HG02588 (cell line): ENCODE measurements around the gene C1QTNF8.

Source experiments
- ATAC-seq: cut with Tn5 transposase; IDR thresholded peaks from one replicate; pipeline ENCODE4 v1.9.1; 2021; ENCODE audit warnings: mild to moderate bottlenecking, moderate library complexity; ENCODE audit not compliant: unreplicated experiment

The C1QTNF8 gene

DNA sequence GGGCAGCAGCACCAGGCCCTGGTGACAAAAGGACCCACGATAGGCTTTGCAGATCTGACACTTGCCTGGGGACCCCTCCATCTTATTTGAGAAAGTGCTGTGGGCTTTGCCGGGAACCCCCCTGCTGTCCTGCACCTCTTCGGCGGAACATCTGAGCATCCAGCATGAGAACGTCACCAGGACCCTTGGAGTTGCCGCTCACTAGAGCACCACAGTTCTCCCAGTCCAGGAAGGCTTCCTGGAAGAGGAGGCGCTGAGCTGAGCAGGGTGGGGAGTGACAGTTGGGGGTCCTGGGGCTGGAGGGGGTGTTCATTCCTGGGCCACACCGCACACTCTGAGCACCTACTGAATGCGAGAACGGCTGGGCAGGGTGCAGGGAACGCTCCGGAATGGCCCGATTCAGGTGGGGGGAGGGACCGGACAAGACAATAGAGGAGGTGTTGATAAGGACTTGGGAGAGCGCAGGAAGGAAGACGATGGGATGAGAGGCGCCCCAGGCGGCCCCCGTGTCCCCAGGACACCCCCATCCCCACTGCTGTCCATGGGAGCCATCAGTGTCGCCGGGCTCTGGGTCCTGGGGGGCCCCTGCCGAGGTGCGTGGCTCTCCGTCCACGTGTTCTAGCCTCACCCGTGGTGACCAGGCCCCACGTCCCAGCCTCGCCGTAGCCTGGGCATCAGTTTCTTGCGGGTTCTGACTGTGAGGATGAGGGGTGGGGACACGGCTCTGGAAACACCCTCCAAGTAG, 32.1 kb upstream of the C1QTNF8 start:
- no peak for ATAC-seq

DNA sequence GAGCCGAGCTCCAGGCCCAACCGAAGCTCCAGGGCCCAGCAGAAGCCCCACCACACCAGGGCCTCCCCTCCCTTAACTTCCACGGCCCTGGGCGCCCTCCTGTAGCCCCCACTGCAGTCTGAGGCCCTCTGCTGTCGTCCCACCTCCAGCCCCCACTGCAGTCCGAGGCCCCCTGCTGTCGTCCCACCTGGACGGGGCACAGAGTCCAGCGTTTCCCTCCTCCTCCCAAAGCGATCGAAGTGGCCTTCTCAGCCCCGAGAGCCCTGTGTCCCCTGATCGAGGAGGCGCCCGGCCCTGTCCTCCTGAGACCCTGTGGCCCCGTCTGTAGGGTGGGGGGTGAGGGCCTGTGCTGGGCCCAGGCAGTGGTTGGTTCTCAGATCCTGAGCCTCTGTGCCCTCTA, 31.1 kb upstream of the C1QTNF8 start:
- ATAC-seq: no peak

DNA sequence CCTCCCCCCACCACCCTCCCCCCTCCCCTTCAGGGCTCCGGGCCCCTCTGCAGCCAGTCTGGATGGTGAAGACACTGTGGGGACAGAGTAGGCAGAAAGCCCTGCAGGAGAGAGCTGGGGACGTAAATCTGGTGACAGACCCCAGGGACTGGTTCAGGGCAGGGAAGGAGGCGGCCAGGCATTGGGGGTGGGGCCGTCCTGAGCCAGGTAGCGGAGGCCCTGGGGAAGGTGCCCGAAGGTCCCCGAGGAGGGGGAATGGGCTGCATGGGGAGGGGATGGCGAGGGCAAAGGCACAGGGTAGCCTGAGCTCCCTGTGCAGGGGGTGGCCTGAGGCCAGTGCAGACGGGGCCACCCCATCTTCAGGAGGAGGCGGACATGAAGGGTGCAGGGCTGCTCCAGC, 30.5 kb upstream of the C1QTNF8 start:
- ATAC-seq: no peak

DNA sequence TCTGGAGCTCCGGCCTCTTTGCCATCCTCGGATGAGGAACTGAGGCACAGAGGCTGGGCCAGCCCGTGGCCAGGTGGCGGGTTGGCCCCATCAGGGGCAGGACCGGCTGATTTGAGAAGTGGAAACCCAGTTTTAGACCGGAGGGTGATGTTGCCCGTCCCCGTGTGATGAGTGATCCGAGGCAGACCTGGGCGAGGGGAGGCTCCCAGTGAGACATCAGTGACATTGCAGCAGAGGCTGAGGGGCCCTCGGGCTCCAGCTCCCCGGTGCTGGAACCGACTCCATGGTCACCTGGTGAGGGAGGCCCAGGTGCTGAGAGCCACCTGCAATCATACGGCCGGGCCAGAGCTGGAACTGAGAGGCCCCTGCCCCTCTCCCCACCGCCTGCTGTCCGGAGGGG, 30.0 kb upstream of the C1QTNF8 start:
- no peak for ATAC-seq

DNA sequence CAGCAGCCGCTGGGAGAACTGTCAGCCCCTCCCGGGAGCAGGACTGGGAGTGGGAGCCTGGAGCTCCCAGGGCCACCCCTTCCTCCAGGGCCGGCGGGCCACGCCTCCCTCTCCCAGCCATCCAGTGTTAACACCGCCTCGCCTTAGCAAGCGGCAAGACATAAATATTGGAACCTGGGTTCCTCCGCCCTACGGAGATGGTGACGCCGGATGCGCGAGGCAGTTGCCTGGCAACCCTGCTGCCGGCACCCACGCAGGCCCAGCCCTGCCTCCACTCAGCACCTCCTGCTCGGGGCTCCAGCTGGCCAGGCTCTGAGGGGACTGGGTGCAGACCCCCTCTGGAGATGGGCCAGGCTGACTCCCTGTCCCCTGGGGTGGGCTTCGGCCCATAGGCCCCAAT, 29.4 kb upstream of the C1QTNF8 start:
- ATAC-seq: no peak

DNA sequence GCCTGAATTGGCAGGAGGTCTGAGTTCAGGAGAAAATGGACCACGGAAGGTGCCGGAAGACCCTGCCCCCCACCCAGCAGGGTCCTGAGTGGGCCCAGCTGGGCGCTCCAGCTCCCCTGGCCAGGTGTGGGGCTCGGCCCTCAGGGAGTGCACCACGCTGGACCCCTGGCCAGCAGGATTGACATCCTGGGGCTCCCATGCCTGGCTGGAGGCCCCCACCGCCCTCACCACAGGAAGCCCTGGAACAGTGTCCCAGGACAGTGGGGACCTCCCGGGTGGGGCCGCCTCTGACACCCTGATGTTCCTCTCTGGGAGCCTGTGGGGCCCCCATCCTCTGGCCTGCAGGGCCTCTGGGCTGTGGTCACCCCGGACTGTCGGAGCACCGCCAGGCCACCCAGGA, 28.8 kb upstream of the C1QTNF8 start:
- no peak for ATAC-seq

DNA sequence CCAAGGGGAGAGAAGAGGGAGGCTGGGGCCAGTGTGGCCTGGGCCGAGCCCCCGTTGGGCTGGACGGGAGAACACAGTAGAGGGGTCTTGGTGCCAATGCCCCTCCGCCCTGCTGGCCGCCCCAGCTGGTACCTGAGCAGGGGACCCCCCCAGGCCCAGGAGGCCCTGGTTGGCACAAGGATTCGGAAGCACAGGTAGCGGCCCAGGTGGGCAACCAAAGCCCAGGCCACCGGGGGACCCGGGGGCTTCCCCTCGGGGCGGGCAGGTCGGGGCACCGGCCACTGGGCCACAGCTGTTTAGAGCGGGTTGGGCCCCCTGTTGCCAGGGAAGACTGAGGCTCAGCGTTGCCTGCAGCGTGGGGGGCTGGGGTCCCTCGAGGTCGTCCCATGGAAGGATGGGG, 28.2 kb upstream of the C1QTNF8 start:
- ATAC-seq: no peak

DNA sequence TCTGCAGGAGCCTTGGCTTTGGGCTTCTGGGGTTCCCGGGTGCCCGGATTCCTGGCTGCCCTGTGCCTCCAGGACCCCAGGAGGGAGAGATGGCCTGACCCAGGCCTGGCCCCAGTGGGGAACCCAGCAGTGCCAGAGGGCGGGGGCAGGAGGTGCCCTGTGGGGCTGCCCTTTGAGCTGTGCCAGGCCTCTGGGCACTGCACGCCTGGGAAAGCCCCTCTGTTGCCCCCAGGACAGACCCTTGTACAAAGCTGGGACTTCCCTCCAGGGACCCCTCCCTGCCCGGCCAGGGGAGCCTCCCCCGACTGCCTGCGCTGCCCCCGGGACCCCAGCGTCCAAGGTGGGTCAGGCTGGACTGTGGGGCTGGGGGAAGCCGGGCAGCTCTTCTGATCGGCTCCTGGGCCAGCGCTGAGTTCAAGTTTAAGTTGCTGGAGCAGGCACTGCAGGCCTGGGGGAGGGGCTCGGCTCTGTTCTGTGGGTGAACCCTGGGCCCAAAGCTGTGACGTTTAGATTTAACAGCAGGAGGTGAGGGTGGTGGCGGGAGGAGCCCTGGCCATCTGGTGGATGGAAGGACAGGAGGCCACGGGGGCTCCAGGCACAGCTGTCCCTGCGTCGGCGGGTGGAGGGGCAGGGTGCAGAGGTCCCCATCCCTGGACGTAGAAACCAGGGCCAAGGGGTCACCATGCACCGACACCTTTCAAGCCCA, 27.6 kb upstream of the C1QTNF8 start:
- no peak for ATAC-seq

DNA sequence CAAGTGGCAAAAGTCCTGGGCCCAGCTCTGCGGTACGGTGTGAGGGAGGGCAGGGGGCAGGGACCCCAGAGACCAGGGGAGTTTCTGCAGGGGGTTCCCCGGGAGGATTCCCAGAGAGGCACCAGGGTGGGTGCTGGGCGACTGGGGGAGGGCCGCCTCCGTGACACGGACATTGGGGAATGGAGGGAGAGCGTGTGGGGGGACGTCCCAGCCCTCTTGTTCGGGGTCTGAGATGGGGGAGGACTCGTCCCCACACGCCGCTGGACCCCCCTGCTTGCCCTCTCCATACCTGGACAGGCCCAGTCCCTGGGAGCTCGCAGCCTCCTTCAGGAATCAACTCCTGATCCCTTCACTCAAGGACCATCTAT, 26.3 kb upstream of the C1QTNF8 start:
- ATAC-seq: no peak

DNA sequence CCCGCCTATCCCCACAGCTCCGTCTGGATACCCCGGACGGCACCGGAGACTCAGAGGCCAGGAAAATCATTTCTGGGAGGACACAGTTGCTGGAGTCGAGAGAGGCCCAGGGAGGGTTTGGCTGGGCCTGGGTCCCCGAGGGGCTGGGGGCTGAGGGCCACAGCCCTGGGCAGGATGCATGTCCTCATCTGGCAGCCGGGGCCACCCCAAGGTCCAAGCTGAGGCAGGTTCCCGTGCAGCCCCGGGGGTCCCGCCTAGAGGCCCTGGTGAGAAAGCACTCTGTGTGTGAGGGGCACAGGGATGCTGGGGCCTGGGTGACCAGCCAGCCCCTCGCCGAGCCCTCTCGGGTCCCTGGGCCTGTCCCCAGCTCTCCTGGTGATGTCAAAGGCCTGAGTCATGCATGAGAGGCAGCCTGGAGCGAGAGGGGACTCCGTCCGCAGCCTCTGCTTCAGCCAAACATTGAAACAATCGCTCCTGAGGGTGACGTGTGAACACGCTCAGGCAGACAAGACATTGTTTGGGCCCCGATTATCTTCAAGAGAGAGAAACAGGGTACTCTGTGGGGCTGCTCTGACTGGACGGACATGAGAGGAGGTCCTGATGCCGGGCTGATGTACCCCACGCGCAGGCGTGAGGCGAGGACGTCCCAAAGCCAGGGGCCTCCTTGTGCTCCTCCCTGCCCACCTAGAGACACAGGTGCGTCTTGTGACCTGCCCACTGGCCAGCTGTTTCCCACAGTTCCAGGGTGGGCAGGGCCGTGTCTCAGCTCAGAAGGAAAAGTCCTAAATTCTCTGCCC, 25.8 kb upstream of the C1QTNF8 start:
- no peak for ATAC-seq

DNA sequence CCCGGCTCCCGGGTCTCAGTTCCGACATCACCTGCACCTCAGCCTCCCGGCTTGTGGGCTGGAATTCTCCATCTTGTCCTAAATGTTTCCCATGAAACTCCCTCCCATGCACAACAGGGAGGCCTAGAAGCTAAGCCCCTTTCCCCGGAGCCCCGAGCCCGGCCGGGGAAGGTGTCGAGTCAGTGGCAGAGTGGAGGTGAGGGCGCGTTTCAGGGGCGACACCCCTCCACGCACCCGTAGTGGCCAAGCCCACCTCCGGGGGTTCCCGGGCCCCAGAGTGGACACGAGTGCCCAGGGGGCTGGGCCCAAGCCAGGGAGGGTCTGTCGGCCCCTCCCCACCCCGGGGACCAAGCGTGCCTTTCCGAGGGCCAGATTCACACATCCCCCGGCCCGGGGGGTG, 25.0 kb upstream of the C1QTNF8 start:
- no peak for ATAC-seq

DNA sequence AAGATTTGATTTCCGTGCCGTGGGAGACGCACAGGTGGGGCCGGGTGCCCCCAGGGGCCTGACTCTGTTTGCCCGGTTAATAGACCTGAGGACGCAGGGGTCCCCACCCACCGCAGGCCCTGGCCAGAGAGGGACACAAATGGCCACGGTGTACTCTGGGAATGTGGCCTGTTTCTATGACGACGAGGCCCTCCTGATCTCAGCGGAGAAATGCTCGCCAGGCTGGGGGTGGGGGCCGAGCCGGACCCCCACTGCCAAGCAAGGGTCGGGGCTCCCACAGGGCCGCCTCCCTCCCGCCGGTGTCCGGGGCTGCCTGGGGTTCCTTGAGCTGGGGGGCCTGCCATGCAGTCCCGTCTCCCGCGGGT, 24.5 kb upstream of the C1QTNF8 start:
- ATAC-seq: no peak

DNA sequence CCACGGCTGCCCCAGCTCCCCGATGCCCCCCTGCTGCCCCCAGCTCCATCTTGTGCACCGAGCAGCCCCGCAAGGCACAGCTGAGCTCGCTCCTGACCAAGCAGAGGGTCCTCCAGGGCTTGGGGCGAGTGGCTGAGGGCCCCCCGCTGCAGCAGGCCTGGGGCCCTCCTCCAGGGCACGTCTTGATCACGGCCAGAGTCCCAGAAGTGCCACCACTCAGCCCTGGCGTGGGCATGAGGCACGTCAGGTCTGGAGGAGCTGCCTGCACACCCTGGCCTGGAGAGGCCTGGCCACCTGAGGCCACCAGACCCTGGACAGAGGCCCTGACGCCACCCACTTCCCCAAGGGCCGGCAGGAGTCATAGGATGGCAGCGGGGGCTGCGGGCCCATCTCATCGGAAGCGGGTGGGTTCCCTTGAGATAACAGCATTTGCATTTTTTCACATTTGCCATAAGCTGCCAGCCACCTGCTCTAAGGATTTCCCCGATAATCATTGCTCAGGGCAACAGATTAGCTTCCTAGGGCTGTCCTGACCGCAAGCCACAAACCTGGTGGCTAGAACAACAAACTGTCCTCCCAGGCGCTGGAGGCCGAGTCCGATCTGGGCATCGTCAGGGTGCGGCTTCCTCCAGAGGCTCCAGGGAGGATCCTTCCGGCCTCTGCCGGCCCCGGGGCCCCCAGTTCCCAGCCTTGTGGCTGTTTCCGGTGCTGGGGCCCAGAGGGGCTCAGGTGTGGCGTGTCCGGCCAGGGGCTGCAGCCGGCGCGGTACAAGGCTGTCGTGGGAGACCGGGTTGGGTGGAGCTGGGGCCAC, 23.9 kb upstream of the C1QTNF8 start:
- ATAC-seq: no peak

DNA sequence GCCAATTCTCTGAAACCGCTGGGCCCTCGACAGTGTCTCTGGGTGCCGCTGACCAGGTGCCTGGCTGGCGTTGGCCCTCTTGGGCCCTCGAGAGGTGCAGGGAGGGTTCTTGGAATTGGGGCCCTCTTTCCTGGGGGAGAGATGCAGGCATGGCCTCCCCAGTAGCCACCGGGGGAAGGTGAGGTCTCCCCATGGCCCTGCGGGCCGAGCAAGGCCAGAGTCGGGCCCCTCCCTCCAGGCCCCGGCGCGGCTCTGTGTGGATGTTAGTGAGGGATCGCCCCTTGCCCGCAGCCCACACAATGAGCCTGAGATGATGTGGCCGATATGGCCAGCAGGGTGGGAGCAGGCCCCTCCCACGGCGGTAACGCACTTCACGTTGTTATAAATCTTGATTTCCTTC, 23.1 kb upstream of the C1QTNF8 start:
- no peak for ATAC-seq

DNA sequence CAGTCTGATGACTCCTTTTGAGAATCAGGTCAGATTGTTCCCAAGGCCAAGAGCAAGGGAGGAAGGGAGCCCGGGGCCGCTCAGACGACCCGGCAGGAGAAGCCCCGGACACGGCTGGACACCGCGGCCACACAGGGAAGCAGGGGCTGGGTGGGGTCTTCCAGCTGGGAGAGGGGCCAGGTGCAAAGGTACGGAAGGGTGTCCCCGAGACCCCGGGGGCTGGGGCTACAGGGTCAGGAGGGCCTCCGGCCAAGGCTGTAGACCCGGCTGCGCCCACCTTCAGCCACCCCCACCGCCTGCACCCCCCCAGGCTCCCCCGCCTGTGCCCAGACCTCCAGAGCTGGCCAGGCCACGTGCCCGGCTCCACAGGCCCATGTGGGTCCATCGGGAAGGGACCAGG, 21.9 kb upstream of the C1QTNF8 start:
- ATAC-seq: no peak

DNA sequence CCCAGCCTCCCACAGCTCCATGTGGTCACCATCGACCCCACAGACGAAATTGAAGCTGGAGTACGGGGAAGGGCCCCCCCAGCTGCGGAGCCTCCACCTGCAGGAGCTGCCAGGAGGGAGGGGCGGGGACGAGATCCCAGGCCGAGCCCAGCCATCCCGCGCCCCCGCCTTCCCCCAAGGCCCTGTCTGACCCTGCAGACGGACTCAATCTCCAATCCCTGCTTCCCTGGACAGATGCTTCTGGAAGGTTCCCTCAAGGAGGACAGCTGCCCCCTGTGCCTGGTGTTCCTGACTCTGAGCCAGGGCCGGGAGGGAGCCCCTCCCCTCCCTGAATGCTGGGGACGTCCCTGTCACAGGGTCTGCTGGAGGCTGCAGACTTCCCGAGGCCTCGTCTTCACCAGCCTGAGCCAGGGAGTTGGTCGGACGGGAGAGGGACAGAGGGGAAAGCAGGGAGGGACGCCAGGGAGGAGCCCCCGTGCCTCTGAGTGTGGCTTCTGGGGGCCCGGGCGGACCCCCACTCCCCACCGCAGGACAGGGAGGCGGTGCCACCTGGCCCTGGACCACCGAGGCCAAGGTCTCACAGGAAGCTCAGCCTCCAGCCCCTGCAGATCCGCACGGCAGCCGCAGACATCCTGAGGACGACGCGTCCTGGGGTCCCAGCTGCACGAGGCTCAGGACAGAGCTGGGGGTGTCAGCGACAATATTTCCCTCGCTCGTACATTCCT, 21.3 kb upstream of the C1QTNF8 start:
- no peak for ATAC-seq

DNA sequence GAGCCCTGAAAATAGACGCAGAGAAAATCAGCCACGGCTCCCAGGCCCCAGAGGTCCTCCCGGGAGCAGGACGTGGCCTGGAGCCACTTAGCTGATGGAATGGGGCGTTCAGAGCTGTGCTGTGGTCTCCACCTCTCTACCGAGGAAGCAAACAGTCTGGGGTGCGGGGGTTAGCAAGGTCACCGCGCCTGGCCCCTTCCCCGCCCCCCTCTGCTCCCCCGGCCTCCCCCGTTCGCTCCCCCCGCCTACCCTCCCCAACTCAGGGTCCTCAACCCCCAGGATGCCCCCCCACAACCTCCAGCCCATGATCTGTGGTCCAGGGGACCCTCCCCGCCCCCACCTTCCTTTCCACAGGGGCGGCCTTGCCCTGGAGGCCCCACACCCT, 20.6 kb upstream of the C1QTNF8 start:
- ATAC-seq: no peak

DNA sequence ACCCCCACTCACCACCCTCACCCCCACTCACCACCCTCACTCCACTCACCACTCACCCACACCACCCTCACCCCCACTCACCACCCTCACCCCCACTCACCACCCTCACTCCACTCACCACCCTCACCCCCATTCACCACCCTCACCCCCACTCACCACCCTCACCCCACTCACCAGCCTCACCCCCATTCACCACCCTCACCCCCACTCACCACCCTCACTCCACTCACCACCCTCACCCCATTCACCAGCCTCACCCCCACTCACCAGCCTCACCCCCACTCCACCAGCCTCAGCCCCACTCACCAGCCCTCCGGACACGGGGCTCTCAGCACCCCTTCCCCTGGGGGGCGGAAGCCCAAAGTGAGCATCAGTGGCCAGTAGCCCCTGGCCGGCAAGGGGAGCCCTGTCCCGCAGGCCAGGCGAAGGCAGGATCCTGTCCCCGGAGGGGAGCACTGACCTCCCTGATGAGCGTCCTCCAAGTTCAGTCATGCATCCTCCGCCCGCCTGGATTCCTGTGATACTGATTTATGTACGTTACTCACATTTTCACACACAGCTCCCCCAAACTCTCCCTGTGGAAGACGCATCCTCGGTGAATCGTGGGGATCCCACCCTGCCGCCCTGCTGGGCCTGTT, 18.0 kb upstream of the C1QTNF8 start:
- no peak for ATAC-seq

DNA sequence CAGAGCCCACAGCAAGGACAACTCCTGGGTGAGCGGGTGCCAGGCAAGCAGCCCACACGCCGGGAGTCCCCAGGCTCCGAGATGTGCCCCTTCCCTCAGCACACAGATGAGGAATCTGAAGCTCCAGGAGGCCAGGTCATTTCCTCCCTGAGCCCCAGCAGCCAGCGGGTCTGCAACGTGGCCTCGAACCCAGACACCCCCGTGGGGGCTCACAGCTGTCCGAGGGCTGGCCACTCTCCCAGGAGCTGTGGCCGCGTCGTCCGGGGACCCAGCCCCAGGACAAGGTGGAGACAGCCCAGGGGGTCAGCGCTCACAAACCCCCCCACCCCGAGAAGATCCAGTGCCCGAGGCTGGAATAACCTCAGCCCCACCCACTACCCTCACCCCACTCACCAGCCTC, 17.4 kb upstream of the C1QTNF8 start:
- no peak for ATAC-seq

DNA sequence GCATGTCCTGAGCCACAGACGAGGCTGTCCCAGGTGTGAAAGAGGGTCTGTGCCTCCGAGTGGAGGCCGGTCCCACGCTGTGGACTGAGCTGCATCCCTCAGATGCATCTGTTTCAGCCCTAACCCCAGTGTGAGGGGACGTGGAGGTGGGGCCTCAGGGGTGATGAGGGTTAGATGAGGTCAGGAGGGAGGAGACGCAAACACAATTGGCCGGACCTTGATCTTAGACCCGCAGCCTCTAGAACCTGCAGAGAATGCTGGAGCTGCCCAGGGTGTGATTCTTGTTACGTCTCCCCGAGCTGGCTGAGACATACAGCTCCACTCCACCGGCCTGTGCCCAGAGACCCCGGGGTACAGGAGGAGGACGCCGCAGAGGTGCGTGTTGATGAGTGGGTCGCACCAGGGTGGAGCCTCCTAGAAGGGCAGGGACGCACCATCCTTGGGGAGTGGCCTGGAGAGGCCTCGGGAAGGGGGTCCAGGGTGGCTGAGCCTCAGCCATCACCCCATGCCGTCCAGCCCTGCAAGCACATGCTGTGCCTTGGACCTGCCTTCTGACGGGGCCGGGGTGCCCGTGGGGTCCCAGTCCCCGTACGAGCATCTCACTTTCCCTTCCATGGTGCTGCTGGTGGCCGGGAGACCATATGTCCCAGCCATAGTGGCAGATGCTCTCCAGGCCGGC, 16.6 kb upstream of the C1QTNF8 start:
- ATAC-seq: no peak
